K562 (cell line): ENCODE data around the gene PLK1. TPM values are rescaled to one million over a fixed set of nuclear protein-coding genes. Genes with fewer than 3 reads are reported as not detected.

Source experiments
- ADNP ChIP-seq: fragments of 200-800 bp; sonication (Bioruptor generic); IDR thresholded peaks from 2 replicates; pipeline ENCODE4 v1.6.1; 2016; ENCODE audit warnings: missing genetic modification characterization, missing compliant biosample characterization
- GABPB1 ChIP-seq: sonication (generic); formaldehyde crosslinking; IDR thresholded peaks from 2 replicates; pipeline ENCODE4 v1.8.0; 2022; ENCODE audit warnings: mild to moderate bottlenecking, missing genetic modification reagents
- HDAC1 ChIP-seq, 2 experiments: fragments of 450-650 bp; IDR thresholded peaks; 2 replicates each; pipeline ENCODE4 v1.6.1; 2016 to 2017; ENCODE audit warnings: inconsistent platforms in 1 of 2, mild to moderate bottlenecking in 1 of 2, moderate library complexity in 1 of 2
- HINFP ChIP-seq: fragments of 450-650 bp; conservative IDR thresholded peaks from 2 replicates; pipeline ENCODE4 v1.6.1; 2016; ENCODE audit warnings: missing genetic modification characterization, low read depth, mild to moderate bottlenecking, control low read depth, missing compliant biosample characterization
- KAT8 ChIP-seq: fragments of 450-650 bp; IDR thresholded peaks from 2 replicates; pipeline ENCODE4 v1.6.1; 2016; ENCODE audit warnings: low read depth, mild to moderate bottlenecking
- NFYB ChIP-seq: IDR thresholded peaks from 2 replicates; pipeline ENCODE4 v1.6.1; 2011; ENCODE audit warnings: mild to moderate bottlenecking, moderate library complexity; ENCODE audit not compliant: insufficient read length; ENCODE audit errors: extremely low read depth
- NR2C2 ChIP-seq, 2 experiments: fragments of 200-800 bp in 1 of 2; sonication (Bioruptor generic) in 1 of 2; sonication (generic) in 1 of 2; formaldehyde crosslinking in 1 of 2; IDR thresholded peaks; 2 replicates each; pipeline versions ENCODE4 v1.6.1 to v1.8.0; 2016 to 2022; ENCODE audit warnings: mild to moderate bottlenecking in 1 of 2, missing compliant biosample characterization in 1 of 2, missing genetic modification characterization in 1 of 2, missing genetic modification reagents in 1 of 2
- OTX1 ChIP-seq: fragments of 450-650 bp; formaldehyde crosslinking; IDR thresholded peaks from 2 replicates; pipeline ENCODE4 v1.4.0; 2022; ENCODE audit warnings: mild to moderate bottlenecking
- RHOXF2B ChIP-seq: fragments of 250-450 bp; sonication (Bioruptor Pico); conservative IDR thresholded peaks from 2 replicates; pipeline ENCODE4 v1.5.1; 2021
- SREBF2 ChIP-seq: sonication (generic); formaldehyde crosslinking; IDR thresholded peaks from 2 replicates; pipeline ENCODE4 v1.4.0; 2020; ENCODE audit warnings: mild to moderate bottlenecking, missing genetic modification reagents
- TCF7L2 ChIP-seq: fragments of 150-350 bp; IDR thresholded peaks from 2 replicates; pipeline ENCODE4 v1.6.1; 2016; ENCODE audit warnings: low read depth, mild to moderate bottlenecking, low read length, moderate library complexity
- ZBTB5 ChIP-seq: fragments of 450-650 bp; IDR thresholded peaks from 2 replicates; pipeline ENCODE4 v1.6.1; 2017; ENCODE audit warnings: antibody characterized with exemption
- ZKSCAN3 ChIP-seq: fragments of 250-450 bp; sonication (Bioruptor Pico); IDR thresholded peaks from 2 replicates; pipeline ENCODE4 v1.4.0; 2020
- ZNF146 ChIP-seq: IDR thresholded peaks from one replicate; pipeline ENCODE4 v1.6.1; 2018; ENCODE audit warnings: missing compliant biosample characterization; ENCODE audit not compliant: unreplicated experiment
- ZNF277 ChIP-seq: fragments of 250-450 bp; sonication (Bioruptor Pico); IDR thresholded peaks from 2 replicates; pipeline ENCODE4 v1.8.0; 2022; ENCODE audit warnings: inconsistent platforms, mild to moderate bottlenecking, moderate library complexity, borderline replicate concordance
- ZNF280A ChIP-seq: fragments of 450-650 bp; IDR thresholded peaks from 2 replicates; pipeline ENCODE4 v1.6.1; 2018; ENCODE audit warnings: mild to moderate bottlenecking, low read depth; ENCODE audit not compliant: partially characterized antibody
- ZNF512 ChIP-seq: IDR thresholded peaks from 2 replicates; pipeline ENCODE4 v1.6.1; 2016; ENCODE audit warnings: missing genetic modification characterization, missing compliant biosample characterization
- ZNF75A ChIP-seq: fragments of 450-650 bp; formaldehyde crosslinking; IDR thresholded peaks from 2 replicates; pipeline ENCODE4 v1.4.0; 2020; ENCODE audit warnings: mild to moderate bottlenecking
- polyA plus RNA-seq, 8 experiments: library from polyadenylated mRNA; depleted of rRNA in 4 of 8; stranded (reverse) in 5 of 8; unstranded in 3 of 8; fragments of >200 nt; fragmentation: Nextera tagmentation in 2 of 8; fragmentation: Illumina TruSeq in 1 of 8; extraction: Ambion mirVana in 2 of 8; extraction: Trizol in 1 of 8; gene quantifications; 2 replicates each; pipeline versions ENCODE4 v1.2.1 to v1.2.3, GENCODE V29; 2011 to 2014; ENCODE audit warnings: inconsistent platforms in 1 of 8, missing spikeins in 1 of 8
- total RNA-seq, 7 experiments: library from RNA; depleted of rRNA in 6 of 7; stranded (reverse); fragments of >200 nt in 6 of 7; fragmentation: Illumina TruSeq in 2 of 7; extraction: Trizol in 2 of 7; gene quantifications; 2 replicates each; pipeline versions ENCODE4 v1.2.1 to v1.2.3, GENCODE V29; 2011 to 2021; ENCODE audit warnings: low replicate concordance in 1 of 7

PLK1 gene
- total and polyA plus RNA-seq, 9 of the 15 experiments (the other 6 are each of a cell fraction or from before 2014, with no cell fraction given), result 13.6 to 212 (median 45.5) TPM

- TF ChIP-seq ZNF277 (CRISPR knock-in tag), result no peak
- TF ChIP-seq GABPB1 (CRISPR knock-in tag), result no peak
- TF ChIP-seq SREBF2 (CRISPR knock-in tag), result no peak
- no peak for TF ChIP-seq HINFP (tag)
- TF ChIP-seq NFYB, result no peak
- TF ChIP-seq KAT8, result no peak
- TF ChIP-seq NR2C2 (CRISPR knock-in tag; IDR thresholded peaks at IDR 0.05), result no peak
- TF ChIP-seq NR2C2 (tag; IDR thresholded peaks at IDR 0.05), result no peak
- no peak for TF ChIP-seq ZNF512 (tag)
- no peak for TF ChIP-seq ZNF280A
- TF ChIP-seq ADNP (tag), result no peak
- no peak for TF ChIP-seq HDAC1 (IDR thresholded peaks at IDR 0.05)
- TF ChIP-seq OTX1, result no peak
- TF ChIP-seq TCF7L2, result no peak
- TF ChIP-seq ZNF146, result no peak
- TF ChIP-seq ZNF75A (CRISPR knock-in tag), result no peak
- no peak for TF ChIP-seq RHOXF2B
- no peak for TF ChIP-seq ZBTB5
- no peak for TF ChIP-seq ZKSCAN3 (CRISPR knock-in tag)
Measured at GRCh38 chr16:23666571-23667354, 11.9 kb upstream of the PLK1 start (continued).
